ENCODE results near the gene BEAN1.
"Not testable (repeated sequence)": the region's sequence is repeated elsewhere in the genome, so short reads cannot be mapped to it uniquely, and the experiment has no call there.

BEAN1 gene

DNA sequence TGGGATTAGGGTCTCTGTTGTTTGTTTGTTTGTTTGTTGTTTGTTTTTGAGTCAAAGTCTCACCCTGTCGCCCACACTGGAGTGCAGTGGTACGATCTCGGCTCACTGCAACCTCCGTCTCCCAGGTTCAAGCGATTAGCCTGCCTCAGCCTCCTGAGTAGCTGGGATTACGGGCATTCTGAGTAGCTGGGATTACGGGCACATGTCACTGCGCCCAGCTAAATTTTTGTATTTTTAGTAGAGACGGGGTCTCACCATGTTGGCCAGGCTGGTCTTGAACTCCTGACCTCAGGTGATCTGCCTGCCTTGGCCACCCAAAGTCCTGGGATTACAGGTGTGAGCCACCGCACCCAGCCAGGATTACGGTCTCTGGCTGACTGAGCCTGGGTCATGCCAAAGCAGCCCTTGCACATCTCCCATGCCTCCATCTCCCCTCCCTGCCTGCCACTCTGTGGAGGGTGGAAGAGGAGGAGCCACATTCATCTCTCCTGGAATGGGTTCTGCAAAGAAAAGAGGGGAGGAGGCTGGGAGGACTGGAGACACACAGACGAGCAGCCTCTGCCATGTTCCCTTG lies 59.2 kb downstream of the BEAN1 start:
- no peak for DNase-seq (ENCODE audit: low read depth in 3 of 3)

DNA sequence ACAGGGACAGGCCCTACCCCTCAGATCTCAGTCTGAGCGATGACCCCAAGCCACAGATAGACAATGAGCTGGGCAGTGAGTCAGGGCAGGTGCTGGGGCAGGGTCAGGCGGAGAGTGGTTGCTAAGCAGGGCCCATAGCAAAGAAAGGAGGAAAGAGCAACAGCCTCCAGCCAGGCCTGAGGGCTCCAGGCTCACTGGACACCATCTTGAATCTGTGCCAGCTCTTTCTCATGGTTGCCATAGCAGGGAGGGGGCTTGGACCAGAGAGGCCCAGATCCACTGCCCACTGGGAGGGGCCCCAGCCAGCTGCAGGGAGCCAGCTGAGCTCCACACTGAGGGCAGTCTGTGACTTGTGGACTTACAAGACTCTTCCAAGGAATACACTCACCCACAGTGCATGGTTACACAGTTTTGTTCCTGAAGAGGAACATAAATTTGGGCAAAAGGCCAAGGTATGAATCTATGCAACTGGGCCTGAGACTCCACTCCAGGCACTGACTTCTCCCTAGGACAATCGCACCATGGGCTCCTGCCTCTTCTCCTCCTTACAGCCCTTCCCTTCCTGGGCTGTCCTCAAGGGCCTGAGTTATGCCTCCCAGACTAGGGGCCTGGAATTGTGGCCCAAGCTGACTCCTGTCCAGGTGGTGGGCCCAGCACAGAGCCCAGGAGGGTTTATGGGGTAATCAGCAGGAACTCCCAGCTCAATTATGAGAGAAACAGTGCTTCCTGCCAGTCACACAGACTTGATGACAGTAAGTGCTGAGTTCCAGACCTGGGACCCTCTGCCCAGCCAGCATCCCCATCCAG lies 59.9 kb downstream of the BEAN1 start:
- no peak for DNase-seq (ENCODE audit: low read depth in 3 of 3)

DNA sequence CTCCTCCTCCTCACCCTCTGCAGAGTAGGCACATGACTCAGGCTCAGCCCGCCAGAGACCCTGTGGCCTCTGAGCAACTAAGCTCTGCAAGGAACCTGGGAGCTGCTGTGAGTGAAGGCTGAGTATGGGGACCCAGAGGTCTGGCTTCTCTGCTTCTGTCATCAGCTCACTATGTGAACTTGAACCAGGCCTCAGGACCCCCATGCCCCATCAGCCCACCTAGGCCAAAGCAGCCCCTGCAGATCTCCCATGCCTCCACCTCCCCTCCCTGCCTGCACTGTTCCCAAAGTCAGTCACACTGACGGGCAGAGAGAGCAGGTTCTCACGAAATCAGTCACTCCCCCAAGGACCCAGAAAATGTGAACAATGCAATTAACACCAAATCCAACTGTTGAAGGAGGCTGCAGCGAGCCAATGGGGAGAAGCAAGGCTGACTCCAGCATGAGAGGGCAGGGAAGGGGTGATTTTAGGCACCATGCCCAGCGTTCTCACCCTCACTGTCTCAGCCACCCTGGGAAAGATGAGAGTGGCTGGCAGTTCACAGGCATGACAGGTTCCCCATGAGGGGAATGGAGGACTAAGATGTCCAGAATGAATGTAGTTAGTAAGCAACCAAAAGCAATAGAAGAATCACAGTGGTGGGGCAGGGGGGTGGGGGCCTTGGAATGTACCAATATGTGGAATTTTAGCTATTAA lies 60.6 kb downstream of the BEAN1 start:
- no peak for DNase-seq (ENCODE audit: low read depth in 3 of 3)

DNA sequence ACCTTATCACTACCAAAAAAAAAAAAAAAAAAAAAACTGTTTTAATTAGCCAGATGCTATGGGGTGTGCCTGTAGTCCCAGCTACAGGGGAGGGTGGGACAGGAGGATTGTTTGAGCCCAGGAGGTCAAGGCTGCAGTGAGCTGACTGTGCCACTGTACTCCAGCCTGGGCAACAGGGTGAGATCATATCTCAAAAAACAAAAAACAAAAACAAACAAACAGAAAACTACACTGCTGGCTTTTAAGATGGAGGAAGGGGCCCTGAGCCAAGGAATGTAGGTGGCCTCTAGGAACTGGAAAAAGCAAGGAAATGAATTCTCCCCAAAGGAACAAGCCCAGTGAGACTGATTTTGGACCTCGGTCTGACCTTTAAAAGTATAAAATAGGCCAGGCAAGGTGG lies 61.4 kb downstream of the BEAN1 start:
- DNase-seq (ENCODE audit: low read depth in 3 of 3): no peak

DNA sequence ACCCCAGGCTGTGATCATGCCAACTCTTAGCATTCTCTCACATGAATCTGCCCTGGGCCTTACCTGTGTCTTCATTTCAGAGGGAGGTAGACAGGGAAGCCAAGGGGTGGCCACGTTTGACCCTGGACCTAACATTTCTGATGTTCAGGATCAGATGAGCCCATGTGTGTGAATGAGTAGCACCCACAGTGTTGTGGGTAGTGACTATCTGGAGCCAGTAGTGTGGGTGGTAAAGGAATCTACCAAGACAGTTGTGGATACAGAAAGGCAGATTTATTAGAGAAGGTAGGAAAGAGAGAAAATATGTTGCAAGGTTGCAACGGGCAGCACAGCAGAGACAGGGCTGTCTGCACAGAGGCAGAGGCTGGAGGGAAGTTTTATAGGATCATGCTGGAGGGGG lies 62.3 kb downstream of the BEAN1 start:
- no peak for DNase-seq (ENCODE audit: low read depth in 3 of 3)

DNA sequence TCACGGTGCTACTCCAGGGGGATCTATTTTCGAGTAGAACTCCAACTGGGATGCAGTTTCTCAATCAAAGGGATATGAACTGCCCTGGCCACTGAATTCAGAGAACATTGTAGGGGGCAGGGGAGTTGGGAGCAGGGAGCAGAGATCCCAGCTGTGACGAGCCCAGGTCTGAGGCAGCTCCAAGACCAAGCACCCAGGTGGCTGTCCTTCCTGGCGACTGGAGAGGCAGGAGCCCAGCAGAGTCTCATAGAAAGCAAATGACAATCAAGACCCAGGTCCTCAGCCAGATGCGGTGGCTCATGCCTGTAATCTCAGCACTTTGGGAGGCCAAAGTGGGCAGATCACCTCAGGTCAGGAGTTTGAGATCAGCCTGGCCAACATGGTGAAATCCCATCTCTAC lies 62.7 kb downstream of the BEAN1 start:
- DNase-seq (ENCODE audit: low read depth in 3 of 3): no peak

DNA sequence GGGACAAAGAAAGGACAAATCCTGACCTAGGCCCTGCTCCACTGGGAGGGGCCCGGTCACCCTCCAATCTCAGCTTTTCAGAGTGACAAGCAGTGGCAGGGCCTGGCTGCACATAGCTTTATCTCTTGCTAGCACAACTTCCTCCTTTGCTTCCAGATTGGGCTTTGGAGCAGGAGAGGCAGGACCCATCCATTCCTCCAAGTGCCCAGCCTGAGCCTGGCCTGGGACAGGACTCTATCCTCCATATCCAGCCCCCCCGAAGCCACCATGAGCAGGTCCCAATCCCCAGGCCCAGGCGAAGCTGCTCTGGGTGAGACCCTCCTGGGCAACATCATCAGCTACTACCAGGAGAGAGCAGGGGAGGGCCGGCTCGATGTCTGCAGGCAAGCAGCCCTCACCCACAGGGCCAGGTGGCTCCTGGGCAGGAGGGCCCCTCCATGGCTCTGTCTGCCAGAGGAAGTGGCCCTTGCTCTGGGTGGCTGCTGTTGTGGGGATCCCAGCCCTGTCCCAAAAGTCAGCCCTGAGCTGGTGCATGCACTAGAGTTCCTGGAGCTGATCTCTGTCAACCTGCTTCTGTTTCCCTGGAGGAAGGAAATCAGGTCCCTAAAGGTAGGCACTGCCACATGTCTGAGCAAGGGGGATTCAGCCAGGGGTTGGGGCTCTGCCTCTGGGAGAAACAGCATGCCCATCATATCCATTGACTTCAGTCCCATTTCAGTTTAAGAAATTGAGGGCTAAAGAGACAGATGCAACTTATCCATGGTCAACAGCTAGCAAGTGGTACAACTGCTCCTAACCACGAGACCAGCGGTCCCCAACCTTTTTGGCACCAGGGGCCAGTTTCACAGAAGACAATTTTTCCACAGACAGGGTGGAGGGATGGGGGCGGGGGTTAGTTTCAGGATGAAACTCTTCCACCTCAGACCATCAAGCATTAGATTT lies 64.0 kb downstream of the BEAN1 start:
- DNase-seq (ENCODE audit: low read depth in 3 of 3): no peak

DNA sequence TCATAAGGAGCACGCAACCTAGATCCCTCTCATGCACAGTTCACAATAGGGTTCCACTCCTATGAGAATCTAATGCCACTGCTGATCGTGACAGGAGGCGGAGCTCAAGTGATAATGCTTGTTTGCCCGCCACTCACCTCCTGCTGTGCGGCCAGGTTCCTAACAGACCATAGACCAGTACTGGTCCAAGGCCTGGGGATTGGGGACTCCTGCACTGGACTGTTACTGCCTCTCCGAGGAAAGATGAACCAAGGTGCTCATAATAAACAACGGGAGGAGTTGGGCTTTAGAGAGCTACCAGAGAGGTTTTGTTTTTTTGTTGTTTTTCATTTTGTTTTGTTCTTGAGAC lies 64.6 kb downstream of the BEAN1 start:
- DNase-seq (ENCODE audit: low read depth in 3 of 3): no peak

DNA sequence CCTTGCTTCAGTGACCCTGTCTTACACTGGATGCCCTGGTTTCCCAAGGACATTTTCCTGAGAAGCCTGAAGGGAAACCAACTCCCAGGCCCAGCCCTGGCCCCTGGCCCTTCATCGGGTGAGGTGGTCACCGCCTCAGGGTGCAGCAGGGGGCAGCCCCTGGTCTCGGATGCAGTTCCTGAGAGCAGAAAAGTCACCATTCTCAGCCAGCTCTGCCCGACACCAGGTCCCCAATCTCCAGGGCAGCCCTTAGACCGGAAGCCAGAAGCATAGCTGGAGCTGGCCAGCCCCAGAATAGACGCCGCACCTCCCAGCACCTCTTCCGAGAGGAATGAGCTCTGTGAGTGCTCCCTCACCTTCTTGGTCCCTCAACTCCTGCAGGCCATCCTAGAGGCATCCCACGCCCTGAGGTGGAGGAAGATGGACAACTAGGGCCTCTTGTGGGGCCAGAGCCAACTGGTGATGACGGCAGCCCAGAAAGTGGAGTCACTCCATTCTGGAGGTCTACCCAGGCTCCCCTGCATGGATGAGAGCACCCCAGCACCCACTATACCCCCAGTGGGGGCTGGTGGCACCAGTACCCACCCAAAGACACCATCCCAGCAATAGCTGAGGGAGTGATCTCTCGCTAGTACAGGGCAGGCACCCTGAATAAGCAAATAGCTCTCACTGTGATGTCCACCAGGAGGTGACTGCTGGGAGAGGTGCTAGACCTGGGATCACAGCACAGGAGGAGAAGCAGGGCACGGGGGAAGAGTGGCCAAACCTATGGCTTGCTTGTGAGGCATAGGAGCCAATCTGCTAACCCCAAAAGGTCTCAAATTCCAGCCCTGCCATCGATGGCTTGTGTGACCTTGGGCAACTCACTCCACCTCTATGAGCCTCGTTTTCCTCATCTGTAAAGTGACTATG lies 66.7 kb downstream of the BEAN1 start:
- DNase-seq (ENCODE audit: low read depth in 3 of 3): no peak

DNA sequence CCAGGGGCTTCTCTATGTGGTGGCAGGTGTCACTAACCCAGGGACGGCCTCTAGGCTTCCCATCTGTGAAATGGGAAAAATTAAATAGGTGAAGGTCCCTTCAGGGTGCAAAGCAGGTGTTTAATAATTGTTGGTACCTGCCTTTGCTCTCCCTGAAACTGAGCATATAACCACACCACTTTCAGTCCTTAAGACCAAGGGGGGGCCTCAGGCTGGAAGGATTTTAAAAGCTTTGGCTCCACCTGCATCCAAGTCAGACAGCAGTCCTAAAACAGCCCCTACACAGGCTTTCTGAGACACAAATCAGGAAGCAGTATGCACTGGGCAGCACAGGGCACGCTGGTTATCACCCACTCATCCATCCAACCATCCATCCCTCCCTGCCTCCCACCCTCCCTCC lies 67.8 kb downstream of the BEAN1 start:
- DNase-seq (ENCODE audit: low read depth in 3 of 3): no peak

DNA sequence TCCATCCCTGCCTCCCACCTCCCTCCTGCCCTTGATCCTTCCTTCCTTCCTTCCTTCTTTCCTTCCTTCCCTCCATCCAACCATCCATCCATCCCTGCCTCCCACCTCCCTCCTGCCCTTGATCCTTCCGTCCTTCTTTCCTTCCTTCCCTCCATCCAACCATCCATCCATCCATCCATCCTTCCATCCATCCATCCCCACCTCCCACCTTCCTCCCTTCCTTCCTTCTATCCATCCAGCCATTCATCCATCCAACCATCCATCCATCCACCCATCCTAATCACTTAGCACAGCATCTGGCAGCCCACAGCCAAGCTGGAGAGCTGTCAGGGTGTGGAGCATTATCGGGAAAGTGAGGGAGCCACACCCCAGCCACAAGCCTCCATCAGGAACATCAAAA lies 68.3 kb downstream of the BEAN1 start:
- DNase-seq (ENCODE audit: low read depth in 3 of 3): no peak

DNA sequence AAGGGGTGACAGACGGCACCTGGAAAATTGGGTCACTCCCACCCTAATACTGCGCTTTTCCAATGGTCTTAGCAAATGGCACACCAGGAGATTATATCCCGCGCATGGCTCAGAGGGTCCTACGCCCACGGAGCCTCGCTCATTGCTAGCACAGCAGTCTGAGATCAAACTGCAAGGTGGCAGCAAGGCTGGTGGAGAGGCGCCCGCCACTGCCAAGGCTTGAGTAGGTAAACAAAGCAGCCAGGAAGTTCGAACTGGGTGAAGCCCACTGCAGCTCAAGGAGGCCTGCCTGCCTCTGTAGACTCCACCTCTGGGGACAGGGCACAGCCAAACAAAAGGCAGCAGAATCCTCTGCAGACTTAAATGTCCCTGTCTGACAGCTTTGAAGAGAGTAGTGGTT lies 69.1 kb downstream of the BEAN1 start:
- DNase-seq (ENCODE audit: low read depth in 3 of 3): not testable (repeated sequence)

DNA sequence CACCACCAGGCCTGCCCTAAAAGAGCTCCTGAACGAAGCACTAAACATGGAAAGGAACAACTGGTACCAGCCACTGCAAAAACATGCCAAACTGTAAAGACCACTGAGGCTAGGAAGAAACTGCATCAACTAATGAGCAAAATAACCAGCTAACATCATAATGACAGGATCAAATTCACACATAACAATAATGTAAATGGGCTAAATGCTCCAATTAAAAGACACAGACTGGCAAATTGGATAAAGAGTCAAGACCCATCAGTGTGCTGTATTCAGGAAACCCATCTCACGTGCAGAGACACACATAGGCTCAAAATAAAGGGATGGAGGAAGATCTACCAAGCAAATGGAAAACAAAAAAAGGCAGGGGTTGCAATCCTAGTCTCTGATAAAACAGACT lies 70.8 kb downstream of the BEAN1 start:
- not testable (repeated sequence) for DNase-seq (ENCODE audit: low read depth in 3 of 3)

DNA sequence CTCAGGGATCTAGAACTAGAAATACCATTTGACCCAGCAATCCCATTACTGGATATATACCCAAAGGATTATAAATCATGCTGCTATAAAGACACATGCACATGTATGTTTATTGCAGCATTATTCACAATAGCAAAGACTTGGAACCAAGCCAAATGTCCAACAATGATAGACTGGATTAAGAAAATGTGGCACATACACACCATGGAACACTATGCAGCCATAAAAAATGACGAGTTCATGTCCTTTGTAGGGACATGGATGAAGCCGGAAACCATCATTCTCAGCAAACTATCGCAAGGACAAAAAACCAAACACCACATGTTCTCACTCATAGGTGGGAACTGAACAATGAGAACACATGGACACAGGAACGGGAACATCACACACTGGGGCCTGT lies 74.5 kb downstream of the BEAN1 start:
- DNase-seq (ENCODE audit: low read depth in 3 of 3): not testable (repeated sequence)

DNA sequence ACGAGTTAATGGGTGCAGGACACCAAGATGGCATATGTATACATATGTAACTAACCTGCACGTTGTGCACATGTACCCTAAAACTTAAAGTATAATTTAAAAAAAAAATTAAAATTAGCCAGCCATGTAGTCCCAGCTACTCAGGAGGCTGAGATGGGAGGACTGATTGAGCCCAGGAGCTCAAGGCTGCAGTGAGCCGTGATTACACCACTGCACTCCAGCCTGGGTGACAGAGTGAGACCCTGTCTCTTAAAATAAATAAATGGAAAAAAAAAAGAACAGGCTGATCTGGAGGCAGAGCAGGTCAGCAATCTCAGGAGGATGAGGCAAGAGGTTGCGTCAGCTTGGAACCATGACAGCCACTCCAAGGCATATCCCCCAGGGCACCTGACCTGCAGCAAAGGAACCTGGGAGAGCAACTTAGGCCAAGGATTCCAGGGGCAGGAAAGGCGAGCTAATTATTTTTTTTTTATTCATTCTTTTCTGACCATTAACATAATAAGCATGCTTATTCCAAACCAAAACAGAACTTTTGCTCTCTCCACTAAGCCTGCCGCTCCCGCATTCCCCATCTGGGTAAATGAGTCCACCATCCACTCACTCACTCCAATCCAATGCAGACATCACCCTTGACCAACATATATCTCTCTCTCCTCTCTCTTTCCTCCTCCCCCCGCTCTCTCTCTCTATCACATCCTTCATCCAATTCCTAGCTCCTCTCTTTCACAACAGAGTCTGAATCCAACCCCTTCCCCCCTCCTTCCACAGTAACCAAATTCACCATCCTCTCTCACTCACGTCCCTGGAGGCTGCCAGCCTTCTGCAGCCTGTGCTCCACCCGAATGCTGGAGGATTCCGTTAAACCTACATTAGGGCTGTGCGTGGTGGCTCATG lies 75.2 kb downstream of the BEAN1 start:
- no peak for DNase-seq (ENCODE audit: low read depth in 3 of 3)

DNA sequence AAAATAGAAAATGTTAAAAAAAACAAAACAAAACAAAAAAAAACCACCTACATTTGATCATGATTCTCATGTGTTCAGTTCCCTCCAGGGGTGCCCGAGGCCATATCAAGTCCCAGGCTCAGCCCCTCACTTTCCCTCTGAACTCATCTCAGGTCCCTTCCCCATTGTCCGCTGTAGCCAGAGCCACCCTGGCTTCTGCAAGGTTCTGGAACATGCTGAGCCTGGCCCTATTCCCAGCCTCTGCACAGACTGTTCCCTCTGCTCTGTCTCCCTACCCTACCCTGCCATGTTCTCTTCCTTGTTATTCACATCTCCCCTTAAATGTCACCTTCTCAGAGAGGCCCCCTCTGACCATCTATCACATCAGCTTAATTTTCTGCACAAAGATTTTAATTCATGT lies 75.9 kb downstream of the BEAN1 start:
- DNase-seq (ENCODE audit: low read depth in 3 of 3): no peak

DNA sequence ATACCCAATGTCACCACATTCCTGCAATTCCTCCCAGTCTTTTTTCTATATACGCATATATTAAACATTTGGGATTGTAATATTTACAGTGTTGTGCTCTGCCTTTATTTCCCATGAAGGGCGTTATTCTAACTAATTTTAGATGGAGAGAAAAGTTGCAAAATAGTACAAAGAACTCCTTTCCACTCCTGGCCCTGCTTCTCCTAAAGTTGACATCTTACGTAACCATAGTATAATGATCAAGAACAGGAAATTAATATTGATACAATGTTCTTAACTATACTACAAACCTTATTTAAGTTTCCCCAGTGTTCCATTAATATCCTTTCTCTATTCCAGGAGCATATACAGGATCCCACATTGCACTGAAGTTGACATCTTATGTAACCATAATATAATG lies 76.5 kb downstream of the BEAN1 start:
- DNase-seq (ENCODE audit: low read depth in 3 of 3): no peak

DNA sequence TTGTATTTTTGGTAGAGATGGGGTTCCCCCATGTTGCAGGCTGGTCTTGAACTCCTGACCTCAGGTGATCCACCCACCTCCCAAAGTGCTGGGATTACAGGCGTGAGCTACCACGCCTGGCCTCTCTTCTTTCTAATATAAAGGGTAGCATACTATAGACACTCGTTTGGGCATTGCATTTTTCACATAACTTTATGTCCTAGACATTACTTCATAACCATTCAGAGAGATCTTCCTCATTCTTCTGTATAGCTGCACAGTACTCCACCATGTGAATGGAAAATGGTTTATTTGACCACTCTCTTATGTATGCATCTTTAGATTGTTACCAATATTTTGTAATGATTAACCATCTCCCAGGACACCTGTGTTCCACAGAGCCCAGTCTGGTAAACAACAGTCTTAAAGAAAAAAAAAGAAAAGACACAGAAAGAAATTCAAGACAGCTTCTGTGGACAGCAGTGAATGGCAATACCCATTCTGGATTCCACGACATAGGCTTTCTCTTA lies 80.7 kb downstream of the BEAN1 start:
- DNase-seq (ENCODE audit: low read depth in 3 of 3): no peak

DNA sequence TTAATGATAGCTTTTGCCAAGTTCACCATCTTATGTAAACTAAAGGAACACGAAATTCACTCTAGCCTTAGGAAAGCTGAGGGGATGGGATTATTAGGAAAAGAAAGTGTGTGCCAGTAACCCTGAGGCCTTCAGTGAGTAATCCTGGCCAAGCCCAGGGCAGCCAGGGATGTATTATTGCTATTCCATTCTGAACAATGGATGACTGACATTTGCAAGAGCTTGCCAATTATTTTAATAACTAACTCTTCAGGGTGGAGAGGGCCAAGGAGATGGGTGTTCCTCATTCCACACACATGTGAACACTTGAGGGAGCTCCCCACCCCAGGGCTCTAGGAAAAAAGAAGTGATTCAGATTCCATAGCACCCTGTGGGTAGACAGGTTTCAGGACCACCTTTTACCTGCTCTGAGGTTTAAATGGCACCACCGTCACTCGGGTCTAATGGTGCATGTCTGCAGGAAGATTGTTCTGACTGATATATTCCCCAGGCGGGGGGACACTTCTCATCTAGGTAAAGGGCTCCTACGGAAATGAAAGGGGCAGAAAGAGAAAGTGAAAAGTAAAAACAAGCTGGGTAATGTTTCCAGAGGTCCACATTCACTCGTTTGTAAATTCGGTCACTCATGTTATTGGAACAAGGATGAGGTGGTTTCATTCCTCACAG lies 81.3 kb downstream of the BEAN1 start:
- DNase-seq (ENCODE audit: low read depth in 3 of 3): no peak

All from stimulated activated CD4-positive, alpha-beta T cell treated with anti-CD3 and anti-CD28 coated beads, TNF-alpha, amount 100 ng/mL, for 48 hours (primary cell).